HS-27A (cell line): ENCODE results near the gene SPEM2.

Source experiments
- DNase-seq: peaks from one replicate; pipeline ENCODE4 v3.0.0-alpha.2; 2012; ENCODE audit warnings: low read depth, missing footprints

SPEM2 gene

GRCh38 chr17:7421186-7421585 is 4.2 kb upstream of the SPEM2 start:
- DNase-seq: no peak

GRCh38 chr17:7423679-7424078 is 1.7 kb upstream of the SPEM2 start:
- DNase-seq: no peak

GRCh38 chr17:7425756-7426155 is 340 bp downstream of the SPEM2 start:
- DNase-seq: no peak

- no peak for DNase-seq
Observed at GRCh38 chr17:7426203-7426863, 917 bp downstream of the SPEM2 start.

GRCh38 chr17:7426896-7427489 is 1.6 kb downstream of the SPEM2 start:
- DNase-seq: no peak

GRCh38 chr17:7427549-7427948 is 2.1 kb downstream of the SPEM2 start:
- DNase-seq: no peak

- no peak for DNase-seq
Observed at GRCh38 chr17:7428557-7428956, 3.1 kb downstream of the SPEM2 start, which contains the start of gene SPEM3. TSS of gene SPEM3 (plus strand) at chr17:7428857. CDS start at chr17:7428903, 46 bp downstream.

GRCh38 chr17:7429722-7430121 is 4.3 kb downstream of the SPEM2 start:
- DNase-seq: no peak

GRCh38 chr17:7431231-7431630 is 5.8 kb downstream of the SPEM2 start:
- DNase-seq: no peak

- DNase-seq: no peak
Observed at GRCh38 chr17:7432296-7432695, 6.9 kb downstream of the SPEM2 start.

- no peak for DNase-seq
Observed at GRCh38 chr17:7435676-7436555, 10.5 kb downstream of the SPEM2 start.

GRCh38 chr17:7436556-7437368 is 11.3 kb downstream of the SPEM2 start:
- no peak for DNase-seq

- DNase-seq: no peak
Observed at GRCh38 chr17:7437369-7437863, 12.0 kb downstream of the SPEM2 start.

GRCh38 chr17:7437950-7438614 is 12.7 kb downstream of the SPEM2 start:
- DNase-seq: no peak

- no peak for DNase-seq
Observed at GRCh38 chr17:7438656-7439460, 13.4 kb downstream of the SPEM2 start.

GRCh38 chr17:7439462-7440112 is 14.2 kb downstream of the SPEM2 start, which contains the start of gene FGF11:
TSS of gene FGF11 (plus strand) at chr17:7439512. CDS start at chr17:7439621, 109 bp downstream.
- DNase-seq: no peak

GRCh38 chr17:7440113-7440833 is 14.9 kb downstream of the SPEM2 start:
- DNase-seq: no peak

GRCh38 chr17:7440834-7441195 is 15.4 kb downstream of the SPEM2 start:
- DNase-seq: no peak

- no peak for DNase-seq
Observed at GRCh38 chr17:7441266-7441665, 15.8 kb downstream of the SPEM2 start.
